HEK293 (cell line): Measurements from ENCODE around the gene ZSCAN31.

Experiments
- CTCF ChIP-seq: fragments of 450-650 bp; formaldehyde crosslinking; IDR thresholded peaks from 2 replicates; pipeline ENCODE4 v1.5.1; 2016; ENCODE audit warnings: missing biosample characterization, missing genetic modification characterization
- PRDM4 ChIP-seq: fragments of 450-650 bp; formaldehyde crosslinking; IDR thresholded peaks from 2 replicates; pipeline ENCODE4 v1.5.1; 2017; ENCODE audit warnings: missing biosample characterization, missing genetic modification characterization
- ZBTB26 ChIP-seq: fragments of 450-650 bp; formaldehyde crosslinking; optimal IDR thresholded peaks from 2 replicates; pipeline ENCODE3; 2016; ENCODE audit warnings: missing biosample characterization, mild to moderate bottlenecking, missing genetic modification characterization
- ZBTB7A ChIP-seq: fragments of 450-650 bp; formaldehyde crosslinking; IDR thresholded peaks from 2 replicates; pipeline ENCODE4 v1.5.1; 2016; ENCODE audit warnings: low read depth, missing biosample characterization, missing genetic modification characterization
- ZBTB8A ChIP-seq: fragments of 450-650 bp; formaldehyde crosslinking; IDR thresholded peaks from 2 replicates; pipeline ENCODE4 v1.5.1; 2016; ENCODE audit warnings: missing biosample characterization, missing genetic modification characterization
- ZNF146 ChIP-seq: fragments of 450-650 bp; formaldehyde crosslinking; IDR thresholded peaks from 2 replicates; pipeline ENCODE4 v1.5.1; 2016; ENCODE audit warnings: missing biosample characterization, missing genetic modification characterization
- ZNF274 ChIP-seq, 2 experiments: fragments of 200-500 bp in 1 of 2; fragments of 450-650 bp in 1 of 2; sonication (Bioruptor generic) in 1 of 2; formaldehyde crosslinking in 1 of 2; IDR thresholded peaks; 2 replicates each; pipeline versions ENCODE4 v1.5.1 to v1.6.1; 2014 to 2016; ENCODE audit warnings: borderline replicate concordance in 1 of 2, inconsistent platforms in 1 of 2, low read length in 1 of 2, missing biosample characterization in 1 of 2, missing genetic modification characterization in 1 of 2
- ZNF433 ChIP-seq: fragments of 450-650 bp; formaldehyde crosslinking; IDR thresholded peaks from 2 replicates; pipeline ENCODE4 v1.5.1; 2016; ENCODE audit warnings: missing biosample characterization, missing genetic modification characterization, low read depth
- ZNF530 ChIP-seq: fragments of 450-650 bp; formaldehyde crosslinking; IDR thresholded peaks from 2 replicates; pipeline ENCODE4 v1.5.1; 2016; ENCODE audit warnings: low read depth, missing biosample characterization, missing genetic modification characterization
- ZNF580 ChIP-seq: fragments of 450-650 bp; formaldehyde crosslinking; IDR thresholded peaks from 2 replicates; pipeline ENCODE4 v1.5.1; 2016; ENCODE audit warnings: missing biosample characterization, missing genetic modification characterization
- ZNF785 ChIP-seq: fragments of 450-650 bp; formaldehyde crosslinking; IDR thresholded peaks from 2 replicates; pipeline ENCODE4 v1.5.1; 2016; ENCODE audit warnings: missing biosample characterization, missing genetic modification characterization

GRCh38 chr6:28377879-28378278 is 41.9 kb upstream of the ZSCAN31 start:
- no peak for TF ChIP-seq PRDM4 (tag by site-specific recombination)
- no peak for TF ChIP-seq ZNF785 (tag by site-specific recombination)
- TF ChIP-seq CTCF, result no peak
- TF ChIP-seq ZBTB7A (tag by site-specific recombination), result no peak
- no peak for TF ChIP-seq ZNF580 (tag by site-specific recombination)
- TF ChIP-seq ZNF530, result no peak
- no peak for TF ChIP-seq ZNF146
- no peak for TF ChIP-seq ZNF274 (IDR thresholded peaks at IDR 0.05; ENCODE audit: low read length)
- no peak for TF ChIP-seq ZNF274 (tag by site-specific recombination; IDR thresholded peaks at IDR 0.05; ENCODE audit: borderline replicate concordance)
- no peak for TF ChIP-seq ZNF433 (tag by site-specific recombination)
- no peak for TF ChIP-seq ZBTB26 (tag by site-specific recombination)
- no peak for TF ChIP-seq ZBTB8A (tag by site-specific recombination)
